Measurements from ENCODE around the gene CRIM1. TPM values are rescaled to one million over a fixed set of nuclear protein-coding genes. Genes with fewer than 3 reads are reported as not detected.
A peak's percentile ranks its signal among the peaks of the same experiment; 100 is the strongest.

CRIM1 gene
- polyA plus RNA-seq, 2 of the 4 experiments (the other 2 are of a cell fraction), result 127 to 208 TPM

GRCh38 chr2:36373149-36373926, 17.8 kb downstream of the CRIM1 start (continued):
- TF ChIP-seq USF2 (IDR thresholded peaks at IDR 0.05) (no peak), SREBF2 (IDR thresholded peaks at IDR 0.05) (no peak), ESRRA (IDR thresholded peaks at IDR 0.05; ENCODE audit: borderline replicate concordance, low read length) (no peak), ZFP36 (IDR thresholded peaks at IDR 0.05; ENCODE audit: borderline replicate concordance, partially characterized antibody) (no peak), BHLHE40 (IDR thresholded peaks at IDR 0.05; ENCODE audit: low read depth, low read length) (no peak), ZC3H11A (IDR thresholded peaks at IDR 0.05) (no peak), JUNB (IDR thresholded peaks at IDR 0.05) (no peak), ZSCAN20 (CRISPR knock-in tag; IDR thresholded peaks at IDR 0.05) (no peak), POLR2AphosphoS2 (conservative IDR thresholded peaks at IDR 0.05; ENCODE audit: low read length) (peak; percentile 31; the same call in 1 of the 2 replicates), RAD21 (conservative IDR thresholded peaks at IDR 0.05 in 1 of 2, IDR thresholded peaks at IDR 0.05 in 1 of 2) (peak in 1 of 2 experiments; percentile 26; a peak in 2 of 5 replicates), TFCP2L1 (CRISPR knock-in tag; IDR thresholded peaks at IDR 0.05) (no peak), CTCF (IDR thresholded peaks at IDR 0.05) (no peak), RCOR1 (IDR thresholded peaks at IDR 0.05; ENCODE audit: low read depth, low read length) (no peak), E2F6 (IDR thresholded peaks at IDR 0.05; ENCODE audit: borderline replicate concordance, low read depth) (no peak), EHMT2 (IDR thresholded peaks at IDR 0.05; ENCODE audit: low read depth) (no peak), HOXB5 (CRISPR knock-in tag; IDR thresholded peaks at IDR 0.05) (peak; percentile 30), ATOH8 (CRISPR knock-in tag; IDR thresholded peaks at IDR 0.05; ENCODE audit: low read depth) (0 out of 2 replicates have a peak, but pooled peaks have one; percentile 37), REST (IDR thresholded peaks at IDR 0.05) (no peak), KDM1A (IDR thresholded peaks at IDR 0.05; ENCODE audit: low read depth) (no peak), KDM5A (IDR thresholded peaks at IDR 0.05) (no peak), MAX (IDR thresholded peaks at IDR 0.05) (peak; percentile 25), CHD4 (IDR thresholded peaks at IDR 0.05; ENCODE audit: borderline replicate concordance) (no peak), BCL3 (IDR thresholded peaks at IDR 0.05) (peak; percentile 77; the same call in 1 of the 3 replicates), HDAC2 (IDR thresholded peaks at IDR 0.05) (no peak), JUN (IDR thresholded peaks at IDR 0.05) (peak in 1 of 2 experiments; percentile 71; a peak in 1 of 5 replicates), RNF2 (IDR thresholded peaks at IDR 0.05; ENCODE audit: borderline replicate concordance, low read depth) (no peak), ELK1 (IDR thresholded peaks at IDR 0.05; ENCODE audit: low read depth, low read length) (no peak), RFX5 (IDR thresholded peaks at IDR 0.05) (no peak), HOXB13 (CRISPR knock-in tag; IDR thresholded peaks at IDR 0.05; ENCODE audit: low read depth) (0 out of 2 replicates have a peak, but pooled peaks have one; percentile 15), GATA3 (IDR thresholded peaks at IDR 0.05; ENCODE audit: borderline replicate concordance) (peak; percentile 76; the same call in 1 of the 2 replicates), HEYL (CRISPR knock-in tag; IDR thresholded peaks at IDR 0.05) (no peak)
